Smooth muscle cell (in vitro differentiated cells): ENCODE data around the gene EMILIN3. TPM values are rescaled to one million over a fixed set of nuclear protein-coding genes. Genes with fewer than 3 reads are reported as not detected.
A peak's percentile ranks its signal among the peaks of the same experiment; 100 is the strongest.

Experiments
- DNase-seq: peaks from one replicate; lab custom pipeline; 2025; ENCODE audit not compliant: unreplicated experiment; lab: John Stamatoyannopoulos, UW
- H2AFZ ChIP-seq: fragments of 200-600 bp; sonication (generic); 2 replicates; pipeline ENCODE4 v1.6.0; 2016; ENCODE audit warnings: antibody characterized with exemption, low read depth, mild to moderate bottlenecking
- H3F3A ChIP-seq: fragments of 200-600 bp; sonication (generic); 2 replicates; pipeline ENCODE4 v1.6.0; 2017; ENCODE audit warnings: antibody characterized with exemption, low read depth
- H3K27ac ChIP-seq: fragments of 200-600 bp; sonication (generic); 2 replicates; pipeline ENCODE4 v1.5.1; 2016; ENCODE audit warnings: low read depth, mild to moderate bottlenecking
- H3K27me3 ChIP-seq: fragments of 200-600 bp; sonication (generic); 2 replicates; pipeline ENCODE4 v1.6.1; 2016; ENCODE audit warnings: low read depth, mild to moderate bottlenecking
- H3K36me3 ChIP-seq: fragments of 200-600 bp; sonication (generic); 2 replicates; pipeline ENCODE4 v1.5.1; 2016; ENCODE audit warnings: low read depth
- H3K4me1 ChIP-seq: fragments of 200-600 bp; sonication (generic); 2 replicates; pipeline ENCODE4 v1.5.1; 2016; ENCODE audit warnings: low read depth
- H3K4me2 ChIP-seq: fragments of 200-600 bp; sonication (generic); 2 replicates; pipeline ENCODE4 v1.6.0; 2016; ENCODE audit warnings: mild to moderate bottlenecking
- H3K4me3 ChIP-seq: fragments of 200-600 bp; sonication (generic); 2 replicates; pipeline ENCODE4 v1.5.1; 2016; ENCODE audit warnings: mild to moderate bottlenecking
- H3K79me2 ChIP-seq: fragments of 200-600 bp; sonication (generic); 2 replicates; pipeline ENCODE4 v1.6.0; 2016; ENCODE audit warnings: low read depth, mild to moderate bottlenecking
- H3K9ac ChIP-seq: fragments of 200-600 bp; sonication (generic); 2 replicates; pipeline ENCODE4 v1.6.0; 2016; ENCODE audit warnings: low read depth
- H3K9me3 ChIP-seq: fragments of 200-600 bp; sonication (generic); replicated peaks from 2 replicates; pipeline ENCODE4 v1.5.1; 2016; ENCODE audit warnings: low read depth
- H4K20me1 ChIP-seq: fragments of 200-600 bp; sonication (generic); 2 replicates; pipeline ENCODE4 v1.6.0; 2016; ENCODE audit warnings: low read depth
- CTCF ChIP-seq: fragments of 200-600 bp; sonication (generic); IDR thresholded peaks from 2 replicates; pipeline ENCODE4 v1.5.1; 2017; ENCODE audit warnings: borderline replicate concordance, mild to moderate bottlenecking, antibody characterized with exemption; ENCODE audit not compliant: insufficient read depth, poor library complexity, severe bottlenecking
- WGBS: methylation state at CpG from one replicate; pipeline ENCODE4 v1.1.7; 2016; ENCODE audit warnings: low lambda C conversion rate; 5-methylcytosine and 5-hydroxymethylcytosine counted together
- polyA plus RNA-seq: library from polyadenylated mRNA; unstranded; fragments of >200 nt; fragmentation: Nextera tagmentation; extraction: Ambion mirVana; gene quantifications from 2 replicates; pipeline ENCODE4 v1.2.1, GENCODE V29; 2016
- total RNA-seq: library from RNA; depleted of rRNA; stranded (reverse); fragments of >200 nt; gene quantifications from 2 replicates; pipeline ENCODE4 v1.2.3, GENCODE V29; 2014

Gene EMILIN3
- total and polyA plus RNA-seq, 2 experiments from 2014 or later = 0.18 to 0.36 TPM

DNA sequence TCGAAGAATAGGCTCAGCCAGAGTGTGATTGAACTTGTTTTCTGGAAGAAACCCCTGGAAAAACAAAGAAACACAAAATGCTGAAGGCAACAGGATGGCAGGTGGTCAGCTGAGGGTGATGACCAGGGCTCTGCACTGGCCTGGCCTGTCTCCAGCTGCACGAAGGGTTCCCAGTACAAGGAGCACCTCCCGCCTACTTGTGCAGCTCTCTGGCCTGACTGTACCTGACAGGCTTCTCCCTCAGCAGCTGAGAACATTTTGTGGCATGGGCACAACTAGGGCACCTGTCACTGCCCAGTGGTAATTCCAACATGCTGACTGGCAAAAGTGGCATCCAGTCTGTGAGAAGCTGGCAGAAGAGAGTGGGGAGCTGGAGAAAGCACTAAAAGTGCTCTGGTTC lies 38.8 kb upstream of the EMILIN3 start:
- Histone ChIP-seq H3K27me3 (no peaks in the 10 kb centered on the region), H2AFZ (no peak overlapping the region), H3K4me1 (no peaks in the 10 kb centered on the region), H3K9me3 (no peaks in the 10 kb centered on the region), H3K27ac (no peak overlapping the region), H3K79me2 (no peaks in the 10 kb centered on the region), H4K20me1 (no peaks in the 10 kb centered on the region), H3K36me3 (peaks cover 5% of the 10 kb centered on the region), H3K4me2 (no peak overlapping the region), H3K9ac (no peak overlapping the region), H3F3A (no peaks in the 10 kb centered on the region), H3K4me3 (no peak overlapping the region)
- TF ChIP-seq CTCF = no peak
- WGBS = 95% methylated on average over 3 of the region's 3 CpGs
- no peak for DNase-seq

DNA sequence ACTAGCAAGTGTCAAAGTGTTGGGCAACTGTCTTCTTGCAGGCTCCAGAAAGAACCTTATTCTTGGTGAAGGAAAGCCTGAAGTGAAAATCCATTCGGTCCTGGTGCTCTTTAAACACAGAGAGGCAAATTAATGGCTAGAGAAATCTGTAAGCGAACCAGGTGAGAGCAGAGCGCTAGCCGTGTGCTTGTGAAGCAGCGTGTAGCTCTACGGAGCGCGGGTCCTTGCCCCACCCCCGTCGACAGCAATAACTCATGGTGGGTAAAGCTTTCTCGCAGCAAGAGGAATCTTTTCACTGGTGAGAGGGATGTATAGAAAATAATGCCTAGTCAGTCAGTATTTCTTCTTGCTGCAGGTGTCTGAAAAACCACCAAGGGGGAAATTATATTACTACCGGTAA lies 37.0 kb upstream of the EMILIN3 start:
- H3K4me3 ChIP-seq = no peak overlapping the region
- H3K4me1 ChIP-seq = no peaks in the 10 kb centered on the region
- TF ChIP-seq CTCF = no peak
- H3K79me2 ChIP-seq = no peaks in the 10 kb centered on the region
- no peak overlapping the region for H3K4me2 ChIP-seq
- no peak overlapping the region for H3K9ac ChIP-seq
- no peaks in the 10 kb centered on the region for H3F3A ChIP-seq
- H3K9me3 ChIP-seq = no peaks in the 10 kb centered on the region
- no peak for DNase-seq
- H2AFZ ChIP-seq = no peak overlapping the region
- H3K27me3 ChIP-seq = no peaks in the 10 kb centered on the region
- H4K20me1 ChIP-seq = no peaks in the 10 kb centered on the region
- 97% methylated on average over 12 of the region's 12 CpGs for WGBS
- H3K36me3 ChIP-seq = peaks cover 5% of the 10 kb centered on the region
- no peak overlapping the region for H3K27ac ChIP-seq

DNA sequence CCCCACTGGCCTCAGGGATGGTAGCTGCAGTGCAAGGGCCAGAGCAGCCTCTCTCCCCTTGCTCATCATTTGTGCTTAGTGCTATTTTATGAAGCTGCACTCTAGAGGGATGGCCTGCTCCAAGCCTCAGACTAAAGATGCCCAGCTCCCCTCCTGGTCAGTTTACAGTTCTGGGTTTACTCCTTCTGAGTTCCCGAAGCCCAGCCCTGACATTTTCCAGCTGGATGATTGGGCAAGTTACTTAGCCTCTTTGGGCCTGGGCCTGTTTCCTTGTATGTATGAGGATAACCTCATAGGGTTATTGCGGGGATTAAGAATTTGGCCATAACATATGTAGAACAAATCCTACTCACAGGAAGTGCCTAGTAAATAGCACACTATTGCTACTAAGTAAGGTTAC lies 31.8 kb upstream of the EMILIN3 start:
- DNase-seq = no peak
- H2AFZ ChIP-seq = no peak overlapping the region

More for the DNA sequence above, 31.8 kb upstream of the EMILIN3 start:
- no peak for TF ChIP-seq CTCF
- H3K36me3 ChIP-seq = no peaks in the 10 kb centered on the region
- no peaks in the 10 kb centered on the region for H3K79me2 ChIP-seq
- no peaks in the 10 kb centered on the region for H3K27me3 ChIP-seq
- 30% methylated on average over 2 of the region's 2 CpGs for WGBS
- no peak overlapping the region for H3K9ac ChIP-seq
- H3F3A ChIP-seq = no peaks in the 10 kb centered on the region
- H3K9me3 ChIP-seq = no peaks in the 10 kb centered on the region
- H4K20me1 ChIP-seq = no peaks in the 10 kb centered on the region
- H3K4me3 ChIP-seq = no peak overlapping the region
- H3K4me2 ChIP-seq = no peak overlapping the region
- peaks cover 12% of the 10 kb centered on the region for H3K4me1 ChIP-seq
- H3K27ac ChIP-seq = peak overlapping the region; percentile 9
